ENCODE data around the gene TTC21A. TPM values are rescaled to one million over a fixed set of nuclear protein-coding genes. Genes with fewer than 3 reads are reported as not detected.
A peak's percentile ranks its signal among the peaks of the same experiment; 100 is the strongest.

TTC21A gene
- total and polyA plus RNA-seq, 2 donors from 2014 or later, result 4.8 to 14.1 TPM

DNA sequence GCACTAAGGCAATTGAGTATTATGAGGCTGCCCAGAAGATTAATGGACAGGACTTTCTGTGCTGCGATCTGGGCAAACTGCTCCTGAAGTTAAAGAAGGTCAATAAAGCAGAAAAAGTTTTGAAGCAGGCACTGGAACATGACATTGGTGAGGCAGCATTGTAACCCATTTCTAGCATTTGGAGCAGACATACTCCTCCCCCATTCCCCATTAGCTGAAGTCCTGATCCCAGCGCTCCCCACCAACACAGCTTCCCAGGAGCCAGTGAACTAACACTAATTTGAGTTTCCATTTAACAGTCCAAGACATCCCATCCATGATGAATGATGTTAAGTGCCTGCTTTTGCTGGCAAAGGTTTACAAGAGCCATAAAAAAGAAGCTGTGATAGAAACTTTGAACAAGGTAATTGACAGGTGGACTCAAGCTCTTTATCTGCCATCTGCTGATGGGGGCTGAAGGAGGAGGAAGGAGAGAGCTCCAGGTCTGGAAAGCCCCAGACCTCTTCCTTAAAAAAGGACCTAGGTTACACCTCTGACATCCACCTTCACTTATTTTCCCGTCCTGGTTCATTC, 23.3 kb downstream of the TTC21A start:
- Histone ChIP-seq H3K9ac (ENCODE audit: low read length in 3 of 3) (no peak overlapping the region), H3K9me3 (ENCODE audit: control insufficient read depth in 2 of 3, insufficient read depth in 1 of 3, low read length in 3 of 3) (no peaks in the 10 kb centered on the region), H3K4me1 (ENCODE audit: control insufficient read depth in 2 of 3, insufficient read depth in 2 of 3, low read depth in 1 of 3, low read length in 3 of 3) (peaks cover 0 to 13% (median 0%) of the 10 kb centered on the region in 3 donors), H3K27me3 (ENCODE audit: control insufficient read depth, insufficient read depth, low read length) (no peaks in the 10 kb centered on the region), H3K27ac (ENCODE audit: low read depth in 2 of 2, low read length in 2 of 2) (no peak overlapping the region), H3K4me3 (ENCODE audit: low read length in 3 of 3) (no peak overlapping the region), H3K36me3 (ENCODE audit: control insufficient read depth in 2 of 3, insufficient read depth in 3 of 3, low read length in 3 of 3) (no peaks in the 10 kb centered on the region)
- DNase-seq (peak in 3 of 5 donors; percentile 2 to 24 (median 12)), FAIRE-seq (no peak)
- intact Hi-C loops (cut with DNase I), result no loop called here
- TF ChIP-seq, protein P1, sequence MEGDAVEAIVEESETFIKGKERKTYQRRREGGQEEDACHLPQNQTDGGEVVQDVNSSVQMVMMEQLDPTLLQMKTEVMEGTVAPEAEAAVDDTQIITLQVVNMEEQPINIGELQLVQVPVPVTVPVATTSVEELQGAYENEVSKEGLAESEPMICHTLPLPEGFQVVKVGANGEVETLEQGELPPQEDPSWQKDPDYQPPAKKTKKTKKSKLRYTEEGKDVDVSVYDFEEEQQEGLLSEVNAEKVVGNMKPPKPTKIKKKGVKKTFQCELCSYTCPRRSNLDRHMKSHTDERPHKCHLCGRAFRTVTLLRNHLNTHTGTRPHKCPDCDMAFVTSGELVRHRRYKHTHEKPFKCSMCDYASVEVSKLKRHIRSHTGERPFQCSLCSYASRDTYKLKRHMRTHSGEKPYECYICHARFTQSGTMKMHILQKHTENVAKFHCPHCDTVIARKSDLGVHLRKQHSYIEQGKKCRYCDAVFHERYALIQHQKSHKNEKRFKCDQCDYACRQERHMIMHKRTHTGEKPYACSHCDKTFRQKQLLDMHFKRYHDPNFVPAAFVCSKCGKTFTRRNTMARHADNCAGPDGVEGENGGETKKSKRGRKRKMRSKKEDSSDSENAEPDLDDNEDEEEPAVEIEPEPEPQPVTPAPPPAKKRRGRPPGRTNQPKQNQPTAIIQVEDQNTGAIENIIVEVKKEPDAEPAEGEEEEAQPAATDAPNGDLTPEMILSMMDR (IDR thresholded peaks at IDR 0.05; ENCODE audit: borderline replicate concordance, extremely low read depth, insufficient read depth), result no peak

DNA sequence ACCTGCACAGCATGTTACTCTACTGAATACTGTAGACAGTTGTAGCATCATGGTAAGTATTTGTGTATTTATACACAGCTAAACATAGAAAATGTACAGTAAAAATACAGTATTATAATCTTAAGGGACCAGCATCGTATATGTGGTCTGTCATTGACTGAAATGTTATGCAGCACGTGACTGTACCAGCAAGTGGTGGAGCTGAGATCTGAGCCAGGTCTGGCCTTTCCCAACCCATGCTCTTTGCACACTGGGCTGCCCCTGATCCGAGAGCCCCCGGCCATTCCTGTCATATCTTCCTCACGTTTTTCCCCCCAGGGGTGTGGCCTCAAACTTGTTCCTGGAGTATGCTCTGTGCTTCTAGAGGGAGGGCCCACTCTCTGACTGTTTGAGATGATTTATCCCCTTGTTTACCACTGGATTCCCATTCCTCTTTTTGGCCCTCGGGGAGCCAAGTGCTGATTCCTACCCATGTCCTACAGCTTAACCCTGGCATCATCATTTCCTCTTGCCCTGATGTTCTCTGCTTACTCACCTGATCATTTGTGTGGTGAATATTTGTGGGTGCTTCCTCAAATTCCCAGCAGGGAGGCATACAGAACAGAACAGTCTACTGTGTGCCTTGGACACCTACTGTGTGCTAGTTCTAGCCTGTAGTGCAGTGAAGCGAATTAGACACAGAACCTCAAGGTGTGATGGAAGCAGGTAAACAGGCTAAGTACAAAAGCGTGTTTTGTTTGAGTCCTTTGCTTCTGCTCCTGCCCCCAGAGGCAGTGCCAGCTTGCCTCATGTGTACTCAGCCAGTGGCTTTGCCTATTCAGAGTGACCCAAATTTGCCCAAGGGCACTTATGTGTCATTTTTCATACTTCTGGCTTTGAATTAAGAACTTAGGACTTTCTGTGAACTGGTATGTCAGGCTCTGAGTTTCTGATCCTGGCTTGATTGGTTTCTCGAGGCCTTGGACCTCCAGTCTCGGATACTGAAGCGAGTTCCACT, 24.9 kb downstream of the TTC21A start:
- no peaks in the 10 kb centered on the region for H3K36me3 ChIP-seq (ENCODE audit: control insufficient read depth in 2 of 3, insufficient read depth in 3 of 3, low read length in 3 of 3)
- H3K4me3 ChIP-seq (ENCODE audit: low read length in 3 of 3), result no peak overlapping the region
- DNase-seq, result peak in 1 of 5 donors; percentile 15
- no peak for FAIRE-seq
- peaks cover 0 to 9% (median 0%) of the 10 kb centered on the region in 3 donors for H3K4me1 ChIP-seq (ENCODE audit: control insufficient read depth in 2 of 3, insufficient read depth in 2 of 3, low read depth in 1 of 3, low read length in 3 of 3)
- TF ChIP-seq, protein P1 (IDR thresholded peaks at IDR 0.05; ENCODE audit: borderline replicate concordance, extremely low read depth, insufficient read depth), result no peak
- H3K9ac ChIP-seq (ENCODE audit: low read length in 3 of 3), result no peak overlapping the region
- intact Hi-C loops (cut with DNase I), result no loop called here
- H3K27ac ChIP-seq (ENCODE audit: low read depth in 2 of 2, low read length in 2 of 2), result no peak overlapping the region
- H3K27me3 ChIP-seq (ENCODE audit: control insufficient read depth, insufficient read depth, low read length), result no peaks in the 10 kb centered on the region
- H3K9me3 ChIP-seq (ENCODE audit: control insufficient read depth in 2 of 3, insufficient read depth in 1 of 3, low read length in 3 of 3), result no peaks in the 10 kb centered on the region

- no peak overlapping the region for H3K27ac ChIP-seq (ENCODE audit: low read depth in 2 of 2, low read length in 2 of 2)
- DNase-seq (peak in 1 of 5 donors; percentile 16), FAIRE-seq (no peak)
- peaks cover 0 to 9% (median 0%) of the 10 kb centered on the region in 3 donors for H3K4me1 ChIP-seq (ENCODE audit: control insufficient read depth in 2 of 3, insufficient read depth in 2 of 3, low read depth in 1 of 3, low read length in 3 of 3)
- H3K4me3 ChIP-seq (ENCODE audit: low read length in 3 of 3), result no peak overlapping the region
- H3K9me3 ChIP-seq (ENCODE audit: control insufficient read depth in 2 of 3, insufficient read depth in 1 of 3, low read length in 3 of 3), result no peaks in the 10 kb centered on the region
- intact Hi-C loops (cut with DNase I), result no loop called here
- no peaks in the 10 kb centered on the region for H3K27me3 ChIP-seq (ENCODE audit: control insufficient read depth, insufficient read depth, low read length)
- TF ChIP-seq, protein P1 (IDR thresholded peaks at IDR 0.05; ENCODE audit: borderline replicate concordance, extremely low read depth, insufficient read depth), result no peak
- H3K9ac ChIP-seq (ENCODE audit: low read length in 3 of 3), result no peak overlapping the region
- H3K36me3 ChIP-seq (ENCODE audit: control insufficient read depth in 2 of 3, insufficient read depth in 3 of 3, low read length in 3 of 3), result no peaks in the 10 kb centered on the region
Measured at GRCh38 chr3:39133093-39133490, 25.6 kb downstream of the TTC21A start.

Measured in kidney (tissue), 14 donors.